Stimulated activated naive CD4-positive, alpha-beta T cell treated with Interleukin-2 at 50 U/mL for 16 hours (primary cell): ENCODE results near the gene MAP3K10.
"Not testable (repeated sequence)": the region's sequence is repeated elsewhere in the genome, so short reads cannot be mapped to it uniquely, and the experiment has no call there.

Experiments used
- DNase-seq: peaks from one replicate; lab custom pipeline; 2025; lab: John Stamatoyannopoulos, UW

Gene MAP3K10

DNA sequence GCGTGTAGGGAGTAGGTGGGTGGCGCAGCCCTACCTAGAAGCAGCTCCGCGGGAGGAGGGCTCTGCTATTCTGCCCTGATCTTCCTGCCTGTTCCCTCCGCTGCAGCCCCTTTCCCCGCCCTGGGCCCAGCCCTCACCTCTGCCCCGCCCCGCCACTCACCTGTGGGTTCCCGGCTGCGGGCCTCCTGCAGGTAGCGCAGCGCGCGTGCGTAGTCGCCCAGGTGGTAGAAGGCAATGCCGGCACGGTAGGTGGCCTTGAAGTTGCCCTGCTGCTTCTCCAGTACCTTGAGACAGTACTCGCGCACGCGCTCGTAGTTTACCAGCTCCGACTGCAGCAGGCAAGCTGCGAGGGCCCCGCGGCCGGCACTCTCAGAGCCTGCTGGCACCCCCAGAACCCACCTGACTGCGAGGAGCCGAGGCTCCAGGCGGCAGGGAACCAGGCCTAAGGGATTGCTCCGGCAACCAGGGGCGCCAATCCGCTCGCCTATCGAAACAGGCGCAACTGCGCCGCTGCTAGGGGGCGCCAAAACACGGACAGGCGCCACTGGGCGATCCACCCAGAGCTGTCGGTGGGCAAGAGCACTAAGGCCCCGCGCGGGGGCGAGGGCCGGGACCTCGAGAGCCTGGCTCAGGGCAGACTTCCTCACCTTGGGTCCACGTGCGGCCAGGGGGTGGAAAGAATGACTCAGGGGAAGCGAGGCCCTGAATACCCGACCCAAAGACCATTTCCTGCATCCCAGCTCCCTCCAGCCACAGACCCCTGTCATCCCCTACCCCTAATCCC, 26.0 kb downstream of the MAP3K10 start:
- DNase-seq = no peak

DNA sequence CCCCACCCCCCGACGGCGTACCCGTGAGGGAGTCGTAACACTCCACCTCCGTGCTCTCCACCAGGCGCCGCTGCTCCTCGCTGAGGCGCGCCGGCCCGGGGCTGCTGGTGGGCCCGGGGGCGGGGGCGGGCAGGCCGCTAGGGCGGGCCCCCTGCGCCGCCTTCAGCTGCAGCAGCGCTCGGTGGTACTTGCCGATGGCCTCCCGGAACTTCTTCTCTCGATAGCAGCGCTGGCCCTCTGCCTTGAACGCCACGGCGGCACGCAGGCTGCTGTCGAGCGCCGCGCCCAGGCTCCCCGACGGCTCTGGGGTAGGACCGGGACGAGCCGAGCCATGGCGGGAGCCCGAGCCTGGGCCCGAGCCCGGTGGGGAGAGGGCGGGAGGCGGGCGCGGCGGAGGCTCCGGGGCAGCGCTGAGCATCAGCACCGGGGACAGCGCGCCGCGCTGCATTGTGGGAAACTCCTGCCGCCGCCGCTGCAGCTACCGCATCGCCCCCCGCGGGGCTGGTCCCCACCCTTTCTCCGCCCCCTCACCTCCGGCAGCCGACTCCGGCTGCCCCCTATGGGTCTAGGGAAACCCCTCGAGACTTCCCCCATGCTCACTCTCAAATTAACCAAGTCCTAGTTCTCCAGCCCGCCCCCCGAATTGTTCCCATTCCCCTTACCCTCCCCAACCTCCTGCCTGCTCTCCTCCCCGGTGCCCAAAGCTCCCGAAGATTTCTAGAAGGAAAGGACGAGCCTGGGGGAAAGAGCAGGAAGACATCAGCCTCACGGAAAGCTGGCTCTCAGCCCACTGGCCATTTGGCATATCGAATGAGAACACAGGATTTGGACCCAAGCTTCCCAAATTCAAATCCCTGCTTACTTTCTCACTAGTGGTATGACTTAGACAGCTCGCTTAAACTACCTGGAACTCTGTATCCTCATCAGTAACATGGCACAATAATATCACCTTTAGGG, 27.0 kb downstream of the MAP3K10 start, which contains the start of gene TTC9B:
Gene TTC9B, minus strand, starts transcription at position 451 of the 957 bp plus-strand sequence. Its CDS starts 3 bp downstream, at position 448.
- DNase-seq = peak; percentile 27

DNA sequence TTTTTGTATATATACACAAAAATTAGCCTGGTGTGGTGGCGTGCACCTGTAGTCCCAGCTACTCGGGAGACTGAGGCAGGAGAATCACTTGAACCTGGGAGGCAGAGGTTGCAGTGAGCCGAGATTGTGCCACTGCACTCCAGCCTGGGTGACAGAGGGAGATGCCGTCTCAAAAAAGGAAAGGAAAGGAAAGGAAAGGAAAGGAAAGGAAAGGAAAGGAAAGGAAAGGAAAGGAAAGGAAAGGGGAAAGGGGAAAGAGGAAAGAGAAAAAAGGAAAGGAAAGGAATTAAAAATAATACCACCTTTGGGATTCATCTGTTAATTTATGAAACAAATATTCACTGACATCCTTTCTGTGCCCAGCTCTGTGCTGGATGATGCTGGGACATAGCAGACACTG, 27.8 kb downstream of the MAP3K10 start:
- DNase-seq = not testable (repeated sequence)

DNA sequence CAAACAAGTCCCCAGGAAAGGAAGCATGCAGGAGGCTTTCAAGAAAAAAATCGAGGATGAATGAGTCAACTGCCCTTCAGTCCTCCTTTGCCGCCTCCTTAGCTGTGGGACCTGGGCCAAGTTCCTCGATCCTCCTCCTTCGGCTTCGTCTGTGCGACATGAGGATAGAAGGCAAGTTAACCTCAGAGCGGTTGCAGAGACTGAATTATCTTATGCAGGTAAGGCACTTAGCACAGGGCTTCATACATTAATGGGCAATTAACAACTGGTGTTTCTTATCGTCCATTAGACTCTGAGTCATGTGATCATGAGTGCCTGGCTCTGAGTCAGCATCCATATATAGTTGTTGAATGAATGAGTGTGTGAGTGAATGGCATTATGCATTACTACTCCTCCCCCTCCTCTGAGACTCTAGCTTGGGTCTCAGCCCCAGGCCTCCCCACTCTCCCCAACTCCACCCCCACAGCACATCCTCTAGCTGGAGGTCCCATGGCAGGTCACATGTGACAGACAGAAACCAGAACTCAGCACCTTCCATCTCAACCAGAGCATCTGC, 28.6 kb downstream of the MAP3K10 start:
- no peak for DNase-seq

DNA sequence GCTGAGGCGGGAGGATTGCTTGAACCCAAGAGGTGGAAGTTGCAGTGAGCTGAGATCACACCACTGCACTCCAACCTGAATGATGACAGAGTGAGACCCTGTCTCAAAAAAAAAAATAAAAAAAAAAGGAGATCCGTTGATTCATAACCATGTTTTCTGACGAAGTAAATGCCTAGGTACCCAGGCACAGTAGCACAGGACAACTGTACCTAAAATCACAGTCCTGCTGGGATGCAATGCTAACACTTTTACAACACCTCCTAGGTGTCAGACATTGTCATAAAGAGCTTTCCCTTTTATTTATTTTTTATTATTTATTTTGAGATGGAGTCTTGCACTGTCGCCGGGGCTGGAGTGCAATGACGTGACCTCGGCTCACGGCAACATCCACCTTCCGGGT, 29.4 kb downstream of the MAP3K10 start:
- no peak for DNase-seq

DNA sequence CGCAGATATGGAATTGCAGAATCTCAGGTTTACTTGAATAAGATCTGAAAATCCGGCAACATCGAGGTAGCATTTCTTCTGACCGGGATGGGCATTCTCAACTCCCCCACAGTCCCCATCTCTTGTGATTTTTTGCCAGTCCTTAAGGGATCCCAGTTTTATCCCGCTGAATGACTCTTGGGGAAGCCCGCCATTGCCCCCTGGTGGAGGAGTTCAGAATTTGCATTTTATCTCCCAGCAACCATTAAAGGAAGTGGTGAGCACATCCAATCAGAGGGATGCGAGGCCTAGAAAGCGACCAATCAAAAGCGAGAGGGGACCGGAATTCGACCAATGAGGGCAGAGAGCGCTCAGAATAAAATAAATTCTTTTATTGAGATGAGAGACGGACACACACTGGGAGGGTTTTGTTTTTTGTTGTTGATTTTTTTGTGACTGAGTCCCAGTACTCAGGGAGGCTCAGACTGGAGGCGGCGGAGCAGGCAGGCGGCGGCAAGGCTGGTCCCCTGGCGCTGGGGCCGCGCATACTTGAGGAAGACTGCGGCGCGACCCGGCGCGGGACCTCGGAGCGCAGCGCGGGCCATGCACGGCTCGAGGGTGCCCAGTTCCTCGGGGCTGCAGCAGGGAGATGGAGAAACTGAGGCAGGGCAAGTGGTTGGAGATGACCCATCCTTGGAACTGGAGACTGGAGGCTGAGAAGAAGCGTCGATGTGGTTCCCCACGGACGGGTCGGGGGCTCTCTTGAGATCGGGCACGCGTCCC, 30.8 kb downstream of the MAP3K10 start:
- peak; percentile 63 for DNase-seq

DNA sequence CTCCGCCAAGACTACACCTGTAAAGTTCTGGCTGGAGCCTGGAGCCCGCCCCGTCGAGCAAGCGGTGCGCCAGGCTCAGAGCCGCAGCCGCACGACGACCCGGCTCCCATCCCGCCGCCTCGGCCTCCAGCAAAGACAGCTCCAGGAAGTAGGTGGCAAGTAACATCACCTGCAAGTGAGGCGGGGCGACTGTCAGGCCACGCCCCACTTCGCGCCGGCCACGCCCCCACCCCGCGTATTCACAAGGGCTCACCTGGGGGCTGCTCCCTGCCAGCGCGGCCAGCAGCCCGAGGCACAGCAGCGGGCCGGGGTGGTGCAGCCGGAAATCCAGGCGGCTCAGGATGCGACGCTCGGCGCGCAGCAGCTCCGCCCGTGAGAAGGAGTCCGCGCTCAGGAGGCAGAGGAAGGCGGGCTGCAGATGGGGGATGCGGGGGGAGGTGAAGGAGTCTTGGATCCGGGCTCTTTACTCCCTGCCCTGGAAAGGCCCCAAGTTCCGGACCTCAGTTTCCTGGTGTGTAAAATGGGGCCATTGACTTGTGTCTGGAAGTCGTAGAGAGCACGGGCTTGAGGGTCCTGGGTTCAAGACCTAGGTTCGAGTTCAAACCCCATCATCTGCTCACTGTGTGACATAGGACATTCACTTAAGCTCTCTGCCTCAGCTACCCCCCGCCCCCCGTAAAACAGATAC, 32.1 kb downstream of the MAP3K10 start:
- no peak for DNase-seq

DNA sequence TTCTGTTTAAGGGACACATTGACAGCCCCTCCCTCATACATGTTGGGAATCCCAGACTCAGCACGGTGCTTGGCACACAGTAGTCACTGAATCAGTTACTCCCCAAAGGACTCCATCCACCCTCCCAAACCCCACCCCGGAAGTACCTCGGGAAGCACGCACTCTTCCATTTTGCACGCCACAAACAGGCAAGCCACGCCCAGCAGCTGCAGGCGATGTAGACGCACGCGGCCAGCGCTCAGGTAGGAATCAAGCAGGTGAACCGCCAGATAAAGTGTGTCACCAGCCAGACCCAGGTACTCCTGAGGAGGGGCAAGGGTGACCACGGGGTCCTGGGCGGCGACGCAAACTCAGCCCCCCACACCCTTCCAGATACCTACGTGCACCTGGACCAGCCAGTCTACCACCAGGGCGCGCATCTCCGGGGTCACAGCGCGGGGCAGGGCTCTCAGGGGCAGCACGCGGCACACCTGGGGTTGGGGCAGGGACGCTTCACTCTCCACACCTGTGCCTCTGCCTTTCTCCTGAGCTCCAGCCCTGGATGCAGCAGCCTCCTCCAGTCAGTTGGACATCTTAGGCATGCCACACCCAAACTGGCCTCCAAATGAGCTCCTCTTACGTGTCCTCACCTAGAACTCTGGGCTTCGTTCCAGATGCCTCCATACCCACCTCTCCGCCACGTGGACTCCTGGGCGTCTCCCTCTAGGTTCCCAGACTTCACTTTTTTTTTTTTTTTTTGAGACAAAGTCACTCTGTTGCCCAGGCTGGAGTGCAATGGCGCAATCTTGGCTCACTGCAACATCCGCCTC, 33.3 kb downstream of the MAP3K10 start:
- no peak for DNase-seq

DNA sequence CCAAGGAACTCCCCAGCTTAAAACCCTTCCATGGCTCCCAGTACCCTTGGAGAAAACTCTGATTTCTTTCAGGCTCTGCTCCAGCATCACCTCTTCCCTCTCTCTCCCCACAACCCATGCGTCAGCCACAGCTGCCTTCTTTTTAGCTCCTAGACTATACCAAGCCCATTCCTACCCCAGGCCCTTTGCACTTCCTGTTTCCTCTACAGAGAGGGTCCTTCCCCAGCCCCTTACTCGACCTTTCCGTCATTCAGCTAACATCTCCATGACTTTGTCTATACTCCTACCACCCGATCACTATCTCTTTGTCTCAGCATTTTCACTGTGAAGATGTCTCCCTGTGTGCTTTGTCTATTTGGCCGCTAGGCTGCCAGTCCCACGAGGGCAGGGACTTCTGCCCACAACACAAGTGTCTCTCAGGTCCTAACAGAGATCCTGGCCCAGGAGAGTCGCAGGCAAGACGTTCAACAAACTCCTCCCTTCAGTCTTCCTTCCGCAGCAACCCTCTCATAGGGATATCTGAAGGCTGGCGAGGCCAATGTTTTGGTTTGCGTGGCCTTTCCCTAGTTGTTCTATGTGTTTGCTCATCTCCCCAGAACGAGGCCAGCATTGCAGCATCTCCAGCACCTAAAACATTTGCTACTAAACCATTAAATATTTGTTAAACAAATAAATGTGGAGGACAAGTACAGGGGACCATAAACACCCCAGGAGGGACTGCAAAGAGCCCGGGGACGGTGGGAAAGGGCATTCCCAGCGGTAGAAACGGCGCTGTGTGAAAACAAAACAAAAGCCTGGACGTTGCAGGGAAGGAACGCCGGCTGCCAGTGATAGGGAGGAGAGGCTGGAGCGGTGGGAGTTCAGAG, 34.4 kb downstream of the MAP3K10 start:
- DNase-seq = no peak

DNA sequence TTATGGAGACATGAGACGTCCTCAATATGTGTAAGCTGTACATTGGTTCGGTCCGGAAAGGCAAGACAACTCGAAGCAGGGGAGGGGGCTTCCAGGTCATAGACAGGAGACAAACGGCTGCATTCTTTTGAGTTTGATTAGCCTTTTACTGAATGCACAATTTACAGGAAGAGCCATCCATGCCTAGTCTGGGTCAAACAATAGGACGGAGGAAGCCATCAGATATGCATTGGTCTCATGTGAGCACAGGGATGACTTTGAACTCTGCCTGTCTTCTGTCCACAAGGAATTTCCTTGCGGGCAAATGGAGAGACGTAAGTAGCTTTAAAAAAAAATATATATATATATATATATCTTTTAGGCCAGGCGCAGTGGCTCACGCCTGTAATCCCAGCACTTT, 37.1 kb downstream of the MAP3K10 start:
- DNase-seq = no peak

DNA sequence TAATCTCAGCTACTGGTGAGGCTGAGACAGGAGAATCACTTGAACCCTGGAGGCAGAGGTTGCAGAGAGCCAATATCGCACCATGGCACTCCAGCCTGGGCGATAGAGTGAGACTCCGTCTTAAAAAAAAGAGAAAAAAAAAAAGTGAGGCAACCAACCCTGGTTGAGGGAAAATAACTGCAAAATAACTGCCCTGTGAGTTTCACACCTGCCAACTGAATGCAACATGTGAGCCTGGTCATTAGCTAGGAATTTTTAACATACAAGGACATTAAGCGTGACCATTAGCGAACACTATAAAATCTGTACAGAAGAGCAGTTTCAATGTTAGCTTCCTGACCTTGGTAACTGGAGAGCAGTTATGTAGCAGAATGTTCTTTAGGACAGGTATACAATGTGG, 37.6 kb downstream of the MAP3K10 start:
- DNase-seq = no peak

DNA sequence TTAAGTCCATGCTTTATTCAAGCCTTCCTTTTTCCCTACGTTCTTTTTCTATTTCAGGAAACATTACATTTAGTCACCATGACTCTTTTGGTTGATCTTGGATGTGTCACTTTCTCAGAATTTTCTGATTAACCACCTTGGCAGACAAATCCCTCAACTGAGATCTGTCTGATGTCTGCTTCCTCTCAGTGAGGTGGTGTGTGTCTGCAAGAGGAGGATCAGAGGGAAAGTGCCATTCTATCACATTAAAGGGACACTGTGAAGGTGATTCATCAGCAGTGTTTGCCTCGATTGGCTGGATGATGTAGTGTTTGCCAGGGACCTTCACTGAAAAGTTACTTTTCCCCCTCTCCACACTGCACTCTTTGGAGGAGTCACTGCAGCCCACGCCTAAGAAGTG, 38.3 kb downstream of the MAP3K10 start:
- DNase-seq = no peak

DNA sequence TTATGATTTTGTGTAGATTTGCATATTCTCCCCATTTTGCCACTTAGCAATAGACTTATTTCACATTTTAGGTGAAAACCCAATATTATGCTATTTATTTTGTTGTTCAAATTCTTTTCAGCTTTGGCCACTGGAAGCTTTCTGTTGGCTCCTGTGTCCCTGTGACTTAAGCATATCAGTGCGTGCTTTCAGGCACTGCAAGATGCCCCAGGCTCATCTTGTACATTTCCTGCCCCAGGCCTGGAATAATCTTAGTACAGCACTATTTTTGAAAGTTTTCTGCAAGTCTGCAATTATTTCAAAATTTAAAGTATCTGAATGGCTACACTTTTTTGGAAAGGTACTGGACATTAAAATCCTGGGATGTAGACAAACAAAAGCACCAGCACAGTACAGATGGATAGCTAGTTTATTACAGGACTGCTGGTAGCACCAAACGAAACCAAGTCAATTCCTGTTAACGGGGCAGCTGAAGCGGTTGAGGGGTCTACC, 38.7 kb downstream of the MAP3K10 start:
- no peak for DNase-seq

DNA sequence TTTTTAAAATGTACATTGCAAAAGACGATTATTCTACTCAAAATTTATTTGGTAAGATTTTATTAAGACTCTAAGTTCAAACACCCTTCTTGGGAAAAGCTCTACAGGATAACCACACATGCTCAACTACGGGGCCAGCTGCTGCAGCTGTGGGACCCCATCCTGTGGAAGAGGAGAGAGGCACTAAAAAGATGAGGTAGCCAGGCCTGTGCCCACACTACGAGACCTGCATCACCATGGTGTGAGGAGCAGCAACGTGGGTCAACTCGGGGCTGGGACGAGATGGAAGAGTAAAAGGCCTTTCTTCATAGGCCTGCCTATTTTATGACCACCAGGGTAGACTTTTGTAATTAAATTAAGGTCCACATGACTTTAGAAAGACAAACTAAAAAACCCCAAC, 39.8 kb downstream of the MAP3K10 start:
- DNase-seq = no peak

DNA sequence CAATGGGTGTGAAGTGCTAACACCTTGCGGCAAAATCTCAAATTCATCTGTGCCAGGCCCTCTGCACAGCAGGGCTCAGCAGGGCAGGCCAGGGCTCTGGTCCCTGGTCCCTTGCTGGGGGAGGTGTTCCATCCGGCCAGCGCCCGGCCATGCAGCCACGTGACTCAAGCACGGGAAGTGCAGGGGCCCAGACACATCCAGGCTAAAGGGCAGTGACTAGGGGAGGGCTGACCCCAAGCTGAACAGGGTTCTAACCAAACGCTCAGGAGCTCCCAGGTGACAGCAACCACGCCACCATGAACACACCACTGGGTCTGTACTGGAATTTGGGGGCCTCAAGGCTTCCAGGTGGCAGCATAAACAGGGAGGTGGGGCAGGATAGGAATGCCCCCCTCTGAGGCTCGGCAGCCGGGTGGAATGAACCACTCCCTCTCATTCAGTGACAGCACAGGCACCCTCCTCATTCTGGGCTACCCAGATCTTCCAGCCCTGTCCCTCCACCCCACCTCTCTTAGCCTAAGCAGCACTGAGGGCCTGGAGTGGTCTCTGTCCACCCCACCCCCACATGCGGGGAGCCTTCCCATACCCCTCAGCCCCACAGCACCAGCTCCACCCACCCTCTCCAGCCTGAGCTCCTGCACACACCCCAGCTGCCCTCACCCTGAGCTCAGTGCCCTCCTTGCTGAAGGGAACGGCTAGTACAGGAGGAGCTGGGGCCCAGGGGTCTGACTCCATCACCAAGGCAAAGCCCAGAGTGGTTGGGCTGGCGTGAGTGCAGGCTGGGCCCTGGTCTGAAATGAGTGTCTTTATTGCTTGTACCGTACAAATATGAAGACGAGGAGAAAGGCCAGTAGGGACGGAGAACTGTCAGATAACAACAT, 40.6 kb downstream of the MAP3K10 start:
- DNase-seq = no peak

DNA sequence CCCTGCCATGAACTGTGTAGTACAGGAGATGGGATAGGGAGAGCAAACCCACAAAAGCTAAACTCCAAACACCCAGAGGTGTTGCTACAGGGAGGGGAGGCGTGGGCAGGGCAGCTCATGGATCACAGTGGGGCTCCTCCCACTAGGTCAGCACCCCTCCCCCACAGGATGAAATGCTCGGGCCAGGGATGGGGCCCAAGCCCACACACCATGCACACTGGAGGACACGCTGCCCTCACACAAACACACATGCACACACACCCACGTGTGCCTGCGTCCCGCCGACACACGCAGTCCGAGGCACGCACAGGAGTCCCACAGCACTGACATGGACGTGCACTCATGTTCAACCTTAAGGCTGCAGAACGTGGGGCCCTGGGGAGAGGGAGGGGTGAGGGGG, 41.3 kb downstream of the MAP3K10 start:
- DNase-seq = no peak

DNA sequence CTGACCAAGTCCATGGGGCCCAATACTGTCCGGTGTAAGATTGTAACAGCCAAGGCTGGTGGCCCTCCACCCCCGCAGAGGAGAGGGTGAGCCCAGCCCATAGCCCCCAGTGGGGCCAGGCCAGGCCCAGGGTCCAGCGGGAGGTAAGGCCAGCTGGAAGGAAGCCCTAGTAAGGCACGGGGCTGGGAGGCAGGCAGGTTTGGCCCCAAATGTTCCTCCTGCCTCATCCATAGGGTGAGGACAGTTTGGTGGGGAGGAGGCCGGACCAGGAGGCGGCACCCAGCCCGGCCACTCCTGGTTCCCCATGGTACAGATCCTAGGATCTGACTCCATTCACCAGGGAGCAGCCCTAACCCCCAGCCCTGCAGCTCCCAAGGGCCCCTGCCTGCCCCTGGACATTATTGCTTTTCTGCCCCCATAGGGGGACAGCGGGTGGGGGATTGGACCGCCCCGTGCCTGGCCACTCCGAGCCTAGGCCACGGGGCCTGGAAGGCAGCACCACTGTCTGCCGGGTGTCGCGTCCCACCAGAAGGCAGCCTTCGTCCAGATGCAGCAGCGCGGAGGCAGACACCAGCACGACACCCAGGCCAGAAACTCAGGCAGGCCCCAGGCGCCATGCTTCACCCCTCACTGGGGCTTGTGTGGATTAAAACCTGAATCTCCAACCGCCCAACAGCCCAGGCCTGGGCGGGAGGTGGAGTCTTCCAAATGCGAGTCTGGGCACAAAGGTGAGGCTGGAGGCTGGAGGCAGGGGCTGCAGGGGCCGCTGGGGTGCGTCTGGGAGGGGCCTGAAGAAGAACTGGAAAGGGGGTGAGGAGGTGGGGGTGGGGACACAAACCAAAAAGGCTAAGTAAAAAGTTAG, 42.0 kb downstream of the MAP3K10 start:
- DNase-seq = no peak
